NB4 (cell line): ENCODE data around the gene PTGER4.

ENCODE experiments used
- DNase-seq: peaks from one replicate; pipeline ENCODE4 v3.0.0; 2010; ENCODE audit warnings: low read depth
- H3K4me3 ChIP-seq: one replicate; pipeline ENCODE4 v1.5.1; 2011; ENCODE audit warnings: mild to moderate bottlenecking, low read depth, low read length, moderate library complexity
- MYC ChIP-seq: IDR thresholded peaks from 2 replicates; pipeline ENCODE4 v1.6.1; 2011; ENCODE audit warnings: low read depth, low read length
- POLR2A ChIP-seq: IDR thresholded peaks from 2 replicates; pipeline ENCODE4 v1.6.1; 2011; ENCODE audit warnings: mild to moderate bottlenecking; ENCODE audit not compliant: insufficient read length; ENCODE audit errors: extremely low read depth
- TF ChIP-seq, protein P1 (sequence below): IDR thresholded peaks from one replicate; pipeline ENCODE4 v1.5.1; 2012; ENCODE audit warnings: low read depth, low read length
- TF ChIP-seq, protein P2 (sequence below): IDR thresholded peaks from 2 replicates; pipeline ENCODE4 v1.6.1; 2011; ENCODE audit warnings: low read depth, low read length

The PTGER4 gene

DNA sequence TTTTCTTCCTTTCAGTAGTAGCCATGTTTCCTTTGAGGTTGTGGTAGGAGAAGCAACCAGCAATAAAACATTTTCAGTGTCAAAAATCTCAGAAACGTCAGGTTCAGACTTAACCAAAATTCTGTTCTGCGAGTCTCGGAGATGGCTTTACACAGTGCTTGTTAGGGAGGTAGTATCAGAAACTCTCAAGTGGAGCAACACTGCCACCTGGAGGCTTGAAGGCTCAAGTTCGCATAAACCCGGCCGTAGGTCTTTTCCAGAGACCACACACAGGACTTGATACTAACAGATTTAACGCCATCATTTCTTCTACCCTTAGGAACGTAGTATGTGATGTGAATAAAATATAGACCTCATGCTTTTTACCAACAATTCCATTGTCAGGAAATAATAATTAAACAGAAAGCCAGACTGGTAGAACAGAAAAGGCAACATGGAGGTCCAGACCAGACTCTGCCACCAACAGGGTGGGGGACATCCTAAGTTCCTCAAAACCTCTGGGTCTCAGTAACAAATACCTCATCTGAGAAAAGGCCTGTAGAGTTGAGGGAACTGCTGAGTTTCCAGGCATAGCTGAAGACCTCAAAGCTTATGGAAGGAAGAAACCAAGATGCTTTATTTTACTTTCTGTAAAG lies 8.5 kb downstream of the PTGER4 start:
- H3K4me3 ChIP-seq: no peak overlapping the region
- DNase-seq: peak; percentile 92
- TF ChIP-seq, protein P1, sequence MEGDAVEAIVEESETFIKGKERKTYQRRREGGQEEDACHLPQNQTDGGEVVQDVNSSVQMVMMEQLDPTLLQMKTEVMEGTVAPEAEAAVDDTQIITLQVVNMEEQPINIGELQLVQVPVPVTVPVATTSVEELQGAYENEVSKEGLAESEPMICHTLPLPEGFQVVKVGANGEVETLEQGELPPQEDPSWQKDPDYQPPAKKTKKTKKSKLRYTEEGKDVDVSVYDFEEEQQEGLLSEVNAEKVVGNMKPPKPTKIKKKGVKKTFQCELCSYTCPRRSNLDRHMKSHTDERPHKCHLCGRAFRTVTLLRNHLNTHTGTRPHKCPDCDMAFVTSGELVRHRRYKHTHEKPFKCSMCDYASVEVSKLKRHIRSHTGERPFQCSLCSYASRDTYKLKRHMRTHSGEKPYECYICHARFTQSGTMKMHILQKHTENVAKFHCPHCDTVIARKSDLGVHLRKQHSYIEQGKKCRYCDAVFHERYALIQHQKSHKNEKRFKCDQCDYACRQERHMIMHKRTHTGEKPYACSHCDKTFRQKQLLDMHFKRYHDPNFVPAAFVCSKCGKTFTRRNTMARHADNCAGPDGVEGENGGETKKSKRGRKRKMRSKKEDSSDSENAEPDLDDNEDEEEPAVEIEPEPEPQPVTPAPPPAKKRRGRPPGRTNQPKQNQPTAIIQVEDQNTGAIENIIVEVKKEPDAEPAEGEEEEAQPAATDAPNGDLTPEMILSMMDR: peak; percentile 88
- TF ChIP-seq MYC: no peak

DNA sequence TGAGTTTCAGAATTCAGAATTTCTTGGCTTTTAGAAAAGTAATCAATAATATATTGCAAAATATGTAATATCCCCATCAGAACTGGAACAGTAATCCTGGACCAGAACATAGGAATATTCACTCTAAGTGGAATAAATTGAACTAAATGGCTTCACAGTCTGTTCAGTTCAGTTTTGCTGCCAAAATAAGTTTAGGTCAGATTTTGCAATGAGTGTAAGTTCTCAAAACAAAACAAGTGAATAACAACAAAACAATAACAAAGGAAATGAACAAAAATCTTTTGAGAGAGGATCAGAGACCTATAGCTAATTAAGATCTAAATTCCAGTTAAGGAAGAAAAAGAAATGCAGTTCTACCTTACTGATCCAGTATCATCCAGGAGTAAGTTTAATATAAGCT lies 9.3 kb downstream of the PTGER4 start:
- TF ChIP-seq, protein P2, sequence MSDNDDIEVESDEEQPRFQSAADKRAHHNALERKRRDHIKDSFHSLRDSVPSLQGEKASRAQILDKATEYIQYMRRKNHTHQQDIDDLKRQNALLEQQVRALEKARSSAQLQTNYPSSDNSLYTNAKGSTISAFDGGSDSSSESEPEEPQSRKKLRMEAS: no peak
- TF ChIP-seq, protein P1: no peak
- TF ChIP-seq POLR2A (no peak), MYC (no peak)
- no peak for DNase-seq
- no peak overlapping the region for H3K4me3 ChIP-seq

DNA sequence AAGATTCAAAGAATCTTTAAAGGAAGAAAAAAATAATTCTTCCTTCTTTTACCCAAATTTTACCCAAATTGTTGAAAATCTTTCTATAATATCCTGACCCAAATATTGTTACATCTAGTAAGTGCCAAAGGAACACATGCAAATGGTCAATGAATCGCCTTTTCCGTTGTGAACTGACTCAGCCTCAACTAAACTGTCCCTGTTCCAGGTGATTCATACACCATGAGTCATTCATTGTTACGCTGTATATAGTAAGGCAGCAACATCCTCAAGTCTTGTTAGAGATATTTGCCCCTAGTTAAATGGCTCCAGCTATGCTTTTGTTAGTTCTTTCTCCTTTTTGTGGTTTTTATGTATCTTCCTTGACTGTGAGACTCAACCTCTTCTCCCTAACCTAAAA lies 9.7 kb downstream of the PTGER4 start:
- peak; percentile 72 for TF ChIP-seq MYC
- TF ChIP-seq, protein P1: no peak
- TF ChIP-seq, protein P2: peak; percentile 53; the same call in 1 of the 2 replicates
- peak; percentile 88 for DNase-seq
- no peak overlapping the region for H3K4me3 ChIP-seq

DNA sequence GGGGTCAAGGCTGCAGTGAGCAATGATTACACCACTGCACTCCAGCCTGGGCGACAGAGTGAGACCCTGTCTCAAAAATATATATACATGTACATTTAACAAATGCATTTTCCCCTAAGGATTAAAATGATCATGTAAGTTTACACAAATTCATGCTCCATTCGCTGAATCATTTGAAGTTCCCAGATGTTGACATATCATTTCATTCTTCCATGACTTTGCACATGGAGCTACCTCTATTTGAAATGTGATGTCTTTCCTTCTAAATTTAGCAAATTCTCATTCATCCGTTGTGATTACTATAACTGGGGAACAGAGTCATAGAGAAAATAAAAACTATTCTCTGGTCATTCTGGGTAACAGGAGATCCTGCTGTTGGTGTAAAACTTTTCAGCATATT lies 10.6 kb downstream of the PTGER4 start:
- no peak overlapping the region for H3K4me3 ChIP-seq
- no peak for DNase-seq
- no peak for TF ChIP-seq MYC
- TF ChIP-seq POLR2A: no peak
- TF ChIP-seq, protein P1: no peak
- TF ChIP-seq, protein P2: no peak

DNA sequence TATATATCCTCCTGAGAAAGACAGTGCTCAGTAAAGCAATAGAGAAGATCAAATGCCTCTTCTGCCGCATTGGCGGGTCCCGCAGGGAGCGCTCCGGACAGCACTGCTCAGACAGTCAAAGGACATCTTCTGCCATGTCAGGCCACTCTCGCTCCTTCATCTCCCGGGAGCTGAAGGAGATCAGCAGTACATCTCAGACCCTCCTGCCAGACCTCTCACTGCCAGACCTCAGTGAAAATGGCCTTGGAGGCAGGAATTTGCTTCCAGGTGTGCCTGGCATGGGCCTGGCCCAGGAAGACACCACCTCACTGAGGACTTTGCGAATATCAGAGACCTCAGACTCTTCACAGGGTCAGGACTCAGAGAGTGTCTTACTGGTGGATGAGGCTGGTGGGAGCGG lies 12.2 kb downstream of the PTGER4 start:
- TF ChIP-seq POLR2A (no peak), MYC (no peak)
- TF ChIP-seq, protein P2: no peak
- TF ChIP-seq, protein P1: no peak
- DNase-seq: no peak

DNA sequence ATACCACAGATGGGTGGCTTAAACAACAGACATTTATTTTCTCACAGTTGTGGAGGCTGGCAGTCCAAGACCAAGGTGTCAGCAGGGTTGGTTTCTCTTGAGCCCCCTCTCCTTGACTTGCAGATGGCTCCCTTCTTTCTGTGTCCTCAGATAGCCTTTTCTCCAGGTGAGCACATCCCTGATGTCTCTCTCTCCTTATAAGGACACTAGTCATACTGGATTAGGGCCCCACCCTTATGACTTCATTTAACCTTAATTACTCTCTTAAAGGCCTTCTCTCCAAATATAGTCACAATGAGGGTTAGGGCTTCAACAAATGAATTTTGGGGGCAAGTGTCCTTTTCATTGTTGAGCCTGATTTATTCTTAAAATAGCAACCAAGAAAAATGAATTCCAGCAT lies 14.7 kb downstream of the PTGER4 start:
- TF ChIP-seq, protein P1: no peak
- no peak for TF ChIP-seq POLR2A
- TF ChIP-seq, protein P2: no peak
- no peak for TF ChIP-seq MYC
- H3K4me3 ChIP-seq: no peak overlapping the region
- no peak for DNase-seq

More for the DNA sequence above, 12.2 kb downstream of the PTGER4 start:
- no peak overlapping the region for H3K4me3 ChIP-seq
